HepG2 (cell line): ENCODE measurements around the gene CX3CR1. TPM values are rescaled to one million over a fixed set of nuclear protein-coding genes. Genes with fewer than 3 reads are reported as not detected.

Source experiments
- FOSL1 ChIP-seq: sonication (generic); formaldehyde crosslinking; IDR thresholded peaks from 2 replicates; pipeline ENCODE4 v1.9.0; 2021; ENCODE audit warnings: missing genetic modification reagents, borderline replicate concordance
- IKZF4 ChIP-seq: sonication (generic); formaldehyde crosslinking; IDR thresholded peaks from 2 replicates; pipeline ENCODE4 v1.5.1; 2020; ENCODE audit warnings: borderline replicate concordance, mild to moderate bottlenecking, low read depth, missing genetic modification reagents; ENCODE audit errors: not compliant biosample characterization
- LCORL ChIP-seq, 2 experiments: fragments of 450-650 bp in 1 of 2; sonication (generic) in 1 of 2; formaldehyde crosslinking in 1 of 2; IDR thresholded peaks; 2 replicates each; pipeline versions ENCODE4 v1.5.0 to v1.6.1; 2017 to 2020; ENCODE audit warnings: antibody characterized with exemption in 1 of 2, missing genetic modification reagents in 1 of 2
- NFATC3 ChIP-seq: sonication (generic); formaldehyde crosslinking; IDR thresholded peaks from 2 replicates; pipeline ENCODE4 v1.5.1; 2020; ENCODE audit warnings: mild to moderate bottlenecking, missing genetic modification reagents
- PHF20 ChIP-seq: sonication (generic); formaldehyde crosslinking; IDR thresholded peaks from 2 replicates; pipeline ENCODE4 v1.5.0; 2020; ENCODE audit warnings: mild to moderate bottlenecking, missing genetic modification reagents
- RXRA ChIP-seq: sonication (generic); formaldehyde crosslinking; IDR thresholded peaks from 2 replicates; pipeline ENCODE4 v1.5.1; 2020; ENCODE audit warnings: missing genetic modification reagents
- SAP130 ChIP-seq: IDR thresholded peaks from 2 replicates; pipeline ENCODE4 v1.6.1; 2016; ENCODE audit warnings: low read depth
- SUZ12 ChIP-seq: fragments of 150-350 bp; IDR thresholded peaks from 2 replicates; pipeline ENCODE4 v1.6.1; 2014; ENCODE audit warnings: low read depth, low read length
- TARDBP ChIP-seq: sonication (generic); formaldehyde crosslinking; IDR thresholded peaks from 2 replicates; pipeline ENCODE4 v1.8.0; 2022; ENCODE audit warnings: mild to moderate bottlenecking, missing genetic modification reagents
- TMF1 ChIP-seq: sonication (generic); formaldehyde crosslinking; IDR thresholded peaks from 2 replicates; pipeline ENCODE4 v1.8.1; 2022; ENCODE audit warnings: low read depth, missing genetic modification reagents
- ZNF17 ChIP-seq: sonication (generic); formaldehyde crosslinking; IDR thresholded peaks from 2 replicates; pipeline ENCODE4 v1.5.0; 2020; ENCODE audit warnings: mild to moderate bottlenecking, missing genetic modification reagents
- ZNF263 ChIP-seq: sonication (generic); formaldehyde crosslinking; IDR thresholded peaks from 2 replicates; pipeline ENCODE4 v1.4.0; 2020; ENCODE audit warnings: missing genetic modification reagents
- ZNF629 ChIP-seq: sonication (generic); formaldehyde crosslinking; conservative IDR thresholded peaks from 2 replicates; pipeline ENCODE4 v1.5.0; 2020; ENCODE audit warnings: missing genetic modification reagents
- ZNF652 ChIP-seq: IDR thresholded peaks from 2 replicates; pipeline ENCODE4 v1.6.1; 2016; ENCODE audit warnings: low read depth, borderline replicate concordance
- ZNF7 ChIP-seq: IDR thresholded peaks from 2 replicates; pipeline ENCODE4 v1.6.1; 2016; ENCODE audit warnings: missing biosample characterization, missing genetic modification reagents
- ZNF772 ChIP-seq: sonication (generic); formaldehyde crosslinking; IDR thresholded peaks from 2 replicates; pipeline ENCODE4 v1.5.0; 2020; ENCODE audit warnings: mild to moderate bottlenecking, missing genetic modification reagents
- polyA plus RNA-seq, 8 experiments: library from polyadenylated mRNA; depleted of rRNA in 3 of 8; stranded (reverse) in 7 of 8; unstranded in 1 of 8; fragments of >200 nt; fragmentation: Illumina TruSeq in 4 of 8; extraction: Trizol in 4 of 8; gene quantifications; 2 replicates each; pipeline versions ENCODE4 v1.2.1 to v1.2.3, GENCODE V29; 2011 to 2016; ENCODE audit warnings: low read depth in 4 of 8, missing spikeins in 1 of 8, mixed read lengths in 1 of 8; ENCODE audit not compliant: insufficient read depth in 1 of 8
- total RNA-seq, 5 experiments: library from RNA; depleted of rRNA; stranded (reverse); fragments of >200 nt; fragmentation: Illumina TruSeq; extraction: Trizol; gene quantifications; 2 replicates each; pipeline ENCODE4 v1.2.3, GENCODE V29; 2016; ENCODE audit warnings: low read depth in 1 of 5
- TF ChIP-seq, protein P1 (sequence below): sonication (generic); formaldehyde crosslinking; IDR thresholded peaks from 2 replicates; pipeline ENCODE4 v1.5.1; 2020; ENCODE audit warnings: mild to moderate bottlenecking, missing genetic modification reagents, moderate library complexity
- TF ChIP-seq, protein P2 (sequence below): sonication (generic); formaldehyde crosslinking; IDR thresholded peaks from 2 replicates; pipeline ENCODE4 v1.8.0; 2022; ENCODE audit warnings: mild to moderate bottlenecking, missing genetic modification reagents, moderate library complexity
- TF ChIP-seq, protein P3 (sequence below): sonication (generic); formaldehyde crosslinking; IDR thresholded peaks from 2 replicates; pipeline ENCODE4 v1.5.0; 2020; ENCODE audit warnings: missing genetic modification reagents, mild to moderate bottlenecking, borderline replicate concordance
- TF ChIP-seq, protein P4 (sequence below): sonication (generic); formaldehyde crosslinking; IDR thresholded peaks from 2 replicates; pipeline ENCODE4 v1.4.0; 2020; ENCODE audit warnings: missing genetic modification reagents

Gene CX3CR1
- total and polyA plus RNA-seq, 2 of the 13 experiments (the other 11 are each of a cell fraction or from before 2014, with no cell fraction given) = not detected

DNA sequence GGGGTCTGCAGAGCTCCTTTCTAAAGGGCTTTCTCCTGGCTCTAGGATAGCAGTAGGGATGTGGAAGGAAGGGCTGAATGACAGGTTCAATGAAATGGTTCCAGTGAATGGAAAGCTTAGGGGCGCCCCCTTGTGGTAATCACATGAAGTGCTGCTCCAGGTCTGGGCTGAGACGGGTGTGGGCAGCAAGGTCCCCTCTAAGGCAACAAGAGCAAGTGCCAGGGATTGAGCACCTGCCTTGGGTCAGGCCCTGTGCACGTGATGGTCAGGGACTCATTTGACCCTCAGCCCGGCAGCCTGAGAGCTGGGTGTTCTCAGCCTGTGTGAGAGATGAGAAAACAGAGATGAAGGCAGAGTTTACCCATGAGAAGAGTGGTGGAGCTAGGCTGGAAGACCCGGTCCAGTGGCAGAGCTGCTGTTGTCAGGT lies 12.1 kb upstream of the CX3CR1 start (continued):
- TF ChIP-seq IKZF4 (CRISPR knock-in tag) (no peak), RXRA (CRISPR knock-in tag) (peak; percentile 43; the same call in 1 of the 2 replicates), ZNF17 (CRISPR knock-in tag) (no peak), ZNF263 (no peak), SAP130 (CRISPR knock-in tag) (0 out of 2 replicates have a peak, but pooled peaks have one; percentile 14), SUZ12 (no peak), TARDBP (CRISPR knock-in tag) (no peak), LCORL (IDR thresholded peaks at IDR 0.05) (no peak), LCORL (CRISPR knock-in tag; IDR thresholded peaks at IDR 0.05) (no peak), ZNF7 (CRISPR knock-in tag) (no peak), ZNF652 (CRISPR knock-in tag) (no peak), FOSL1 (CRISPR knock-in tag) (no peak), ZNF772 (CRISPR knock-in tag) (no peak), ZNF629 (no peak), PHF20 (no peak), TMF1 (no peak), NFATC3 (no peak)
- TF ChIP-seq, protein P1, sequence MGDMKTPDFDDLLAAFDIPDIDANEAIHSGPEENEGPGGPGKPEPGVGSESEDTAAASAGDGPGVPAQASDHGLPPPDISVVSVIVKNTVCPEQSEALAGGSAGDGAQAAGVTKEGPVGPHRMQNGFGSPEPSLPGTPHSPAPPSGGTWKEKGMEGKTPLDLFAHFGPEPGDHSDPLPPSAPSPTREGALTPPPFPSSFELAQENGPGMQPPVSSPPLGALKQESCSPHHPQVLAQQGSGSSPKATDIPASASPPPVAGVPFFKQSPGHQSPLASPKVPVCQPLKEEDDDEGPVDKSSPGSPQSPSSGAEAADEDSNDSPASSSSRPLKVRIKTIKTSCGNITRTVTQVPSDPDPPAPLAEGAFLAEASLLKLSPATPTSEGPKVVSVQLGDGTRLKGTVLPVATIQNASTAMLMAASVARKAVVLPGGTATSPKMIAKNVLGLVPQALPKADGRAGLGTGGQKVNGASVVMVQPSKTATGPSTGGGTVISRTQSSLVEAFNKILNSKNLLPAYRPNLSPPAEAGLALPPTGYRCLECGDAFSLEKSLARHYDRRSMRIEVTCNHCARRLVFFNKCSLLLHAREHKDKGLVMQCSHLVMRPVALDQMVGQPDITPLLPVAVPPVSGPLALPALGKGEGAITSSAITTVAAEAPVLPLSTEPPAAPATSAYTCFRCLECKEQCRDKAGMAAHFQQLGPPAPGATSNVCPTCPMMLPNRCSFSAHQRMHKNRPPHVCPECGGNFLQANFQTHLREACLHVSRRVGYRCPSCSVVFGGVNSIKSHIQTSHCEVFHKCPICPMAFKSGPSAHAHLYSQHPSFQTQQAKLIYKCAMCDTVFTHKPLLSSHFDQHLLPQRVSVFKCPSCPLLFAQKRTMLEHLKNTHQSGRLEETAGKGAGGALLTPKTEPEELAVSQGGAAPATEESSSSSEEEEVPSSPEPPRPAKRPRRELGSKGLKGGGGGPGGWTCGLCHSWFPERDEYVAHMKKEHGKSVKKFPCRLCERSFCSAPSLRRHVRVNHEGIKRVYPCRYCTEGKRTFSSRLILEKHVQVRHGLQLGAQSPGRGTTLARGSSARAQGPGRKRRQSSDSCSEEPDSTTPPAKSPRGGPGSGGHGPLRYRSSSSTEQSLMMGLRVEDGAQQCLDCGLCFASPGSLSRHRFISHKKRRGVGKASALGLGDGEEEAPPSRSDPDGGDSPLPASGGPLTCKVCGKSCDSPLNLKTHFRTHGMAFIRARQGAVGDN (CRISPR knock-in tag) = 0 out of 2 replicates have a peak, but pooled peaks have one; percentile 21
- TF ChIP-seq, protein P2, sequence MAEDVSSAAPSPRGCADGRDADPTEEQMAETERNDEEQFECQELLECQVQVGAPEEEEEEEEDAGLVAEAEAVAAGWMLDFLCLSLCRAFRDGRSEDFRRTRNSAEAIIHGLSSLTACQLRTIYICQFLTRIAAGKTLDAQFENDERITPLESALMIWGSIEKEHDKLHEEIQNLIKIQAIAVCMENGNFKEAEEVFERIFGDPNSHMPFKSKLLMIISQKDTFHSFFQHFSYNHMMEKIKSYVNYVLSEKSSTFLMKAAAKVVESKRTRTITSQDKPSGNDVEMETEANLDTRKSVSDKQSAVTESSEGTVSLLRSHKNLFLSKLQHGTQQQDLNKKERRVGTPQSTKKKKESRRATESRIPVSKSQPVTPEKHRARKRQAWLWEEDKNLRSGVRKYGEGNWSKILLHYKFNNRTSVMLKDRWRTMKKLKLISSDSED (CRISPR knock-in tag) = no peak
- TF ChIP-seq, protein P3, sequence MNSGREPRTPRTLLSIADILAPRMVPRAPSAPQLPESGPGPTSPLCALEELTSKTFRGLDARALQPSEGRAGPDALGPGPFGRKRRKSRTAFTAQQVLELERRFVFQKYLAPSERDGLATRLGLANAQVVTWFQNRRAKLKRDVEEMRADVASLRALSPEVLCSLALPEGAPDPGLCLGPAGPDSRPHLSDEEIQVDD (CRISPR knock-in tag) = no peak
- TF ChIP-seq, protein P4, sequence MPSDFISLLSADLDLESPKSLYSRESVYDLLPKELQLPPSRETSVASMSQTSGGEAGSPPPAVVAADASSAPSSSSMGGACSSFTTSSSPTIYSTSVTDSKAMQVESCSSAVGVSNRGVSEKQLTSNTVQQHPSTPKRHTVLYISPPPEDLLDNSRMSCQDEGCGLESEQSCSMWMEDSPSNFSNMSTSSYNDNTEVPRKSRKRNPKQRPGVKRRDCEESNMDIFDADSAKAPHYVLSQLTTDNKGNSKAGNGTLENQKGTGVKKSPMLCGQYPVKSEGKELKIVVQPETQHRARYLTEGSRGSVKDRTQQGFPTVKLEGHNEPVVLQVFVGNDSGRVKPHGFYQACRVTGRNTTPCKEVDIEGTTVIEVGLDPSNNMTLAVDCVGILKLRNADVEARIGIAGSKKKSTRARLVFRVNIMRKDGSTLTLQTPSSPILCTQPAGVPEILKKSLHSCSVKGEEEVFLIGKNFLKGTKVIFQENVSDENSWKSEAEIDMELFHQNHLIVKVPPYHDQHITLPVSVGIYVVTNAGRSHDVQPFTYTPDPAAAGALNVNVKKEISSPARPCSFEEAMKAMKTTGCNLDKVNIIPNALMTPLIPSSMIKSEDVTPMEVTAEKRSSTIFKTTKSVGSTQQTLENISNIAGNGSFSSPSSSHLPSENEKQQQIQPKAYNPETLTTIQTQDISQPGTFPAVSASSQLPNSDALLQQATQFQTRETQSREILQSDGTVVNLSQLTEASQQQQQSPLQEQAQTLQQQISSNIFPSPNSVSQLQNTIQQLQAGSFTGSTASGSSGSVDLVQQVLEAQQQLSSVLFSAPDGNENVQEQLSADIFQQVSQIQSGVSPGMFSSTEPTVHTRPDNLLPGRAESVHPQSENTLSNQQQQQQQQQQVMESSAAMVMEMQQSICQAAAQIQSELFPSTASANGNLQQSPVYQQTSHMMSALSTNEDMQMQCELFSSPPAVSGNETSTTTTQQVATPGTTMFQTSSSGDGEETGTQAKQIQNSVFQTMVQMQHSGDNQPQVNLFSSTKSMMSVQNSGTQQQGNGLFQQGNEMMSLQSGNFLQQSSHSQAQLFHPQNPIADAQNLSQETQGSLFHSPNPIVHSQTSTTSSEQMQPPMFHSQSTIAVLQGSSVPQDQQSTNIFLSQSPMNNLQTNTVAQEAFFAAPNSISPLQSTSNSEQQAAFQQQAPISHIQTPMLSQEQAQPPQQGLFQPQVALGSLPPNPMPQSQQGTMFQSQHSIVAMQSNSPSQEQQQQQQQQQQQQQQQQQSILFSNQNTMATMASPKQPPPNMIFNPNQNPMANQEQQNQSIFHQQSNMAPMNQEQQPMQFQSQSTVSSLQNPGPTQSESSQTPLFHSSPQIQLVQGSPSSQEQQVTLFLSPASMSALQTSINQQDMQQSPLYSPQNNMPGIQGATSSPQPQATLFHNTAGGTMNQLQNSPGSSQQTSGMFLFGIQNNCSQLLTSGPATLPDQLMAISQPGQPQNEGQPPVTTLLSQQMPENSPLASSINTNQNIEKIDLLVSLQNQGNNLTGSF (CRISPR knock-in tag) = no peak
